Muscle of leg (tissue), 11 donors: ENCODE measurements around the gene SOD1. TPM values are rescaled to one million over a fixed set of nuclear protein-coding genes. Genes with fewer than 3 reads are reported as not detected.

ENCODE experiments used
- DNase-seq: peaks from one replicate; pipeline ENCODE4 v3.0.0; 2013
- H3K27ac ChIP-seq: one replicate; pipeline ENCODE4 v1.5.1; 2013; ENCODE audit warnings: mild to moderate bottlenecking, low read length, control low read depth
- H3K27me3 ChIP-seq: one replicate; pipeline ENCODE4 v1.6.1; 2013; ENCODE audit warnings: low read length; ENCODE audit not compliant: control insufficient read depth, insufficient read depth
- H3K36me3 ChIP-seq: one replicate; pipeline ENCODE4 v1.6.1; 2013; ENCODE audit warnings: low read length; ENCODE audit not compliant: control insufficient read depth, insufficient read depth
- H3K4me1 ChIP-seq: one replicate; pipeline ENCODE4 v1.6.1; 2013; ENCODE audit warnings: low read length; ENCODE audit not compliant: control insufficient read depth, insufficient read depth
- H3K4me3 ChIP-seq: one replicate; pipeline ENCODE4 v1.5.1; 2013; ENCODE audit warnings: low read length, control low read depth
- H3K9me3 ChIP-seq: replicated peaks from 2 replicates; pipeline ENCODE4 v1.6.1; 2013; ENCODE audit warnings: low read depth, low read length; ENCODE audit not compliant: control insufficient read depth
- WGBS: methylation state at CpG from one replicate; pipeline ENCODE4 v1.1.5; 2013; ENCODE audit warnings: missing lambda C conversion rate; ENCODE audit not compliant: insufficient coverage; 5-methylcytosine and 5-hydroxymethylcytosine counted together
- polyA plus RNA-seq, 8 donors: library from polyadenylated mRNA; unstranded; fragments of 120-200 nt; gene quantifications; one replicate each; pipeline versions ENCODE4 v1.2.1 to v1.2.3, GENCODE V29; 2013; ENCODE audit warnings: inconsistent platforms in 1 of 8, low replicate concordance in 1 of 8; ENCODE audit not compliant: insufficient read length in 8 of 8, insufficient read depth in 1 of 8
- total RNA-seq: library from RNA; stranded (reverse); fragments of 120-200 nt; gene quantifications from one replicate; pipeline ENCODE4 v1.2.4, GENCODE V29; 2013

The SOD1 gene
- total and polyA plus RNA-seq, 9 donors, result 112 to 169 (median 130) TPM

- no peaks in the 10 kb centered on the region for H3K27me3 ChIP-seq
- H3K4me1 ChIP-seq, result no peaks in the 10 kb centered on the region
- WGBS, result no CpG with 5 or more reads among the region's 6 CpGs
- H3K4me3 ChIP-seq, result no peak overlapping the region
- H3K36me3 ChIP-seq, result peaks cover 31% of the 10 kb centered on the region
- no peaks in the 10 kb centered on the region for H3K9me3 ChIP-seq
- H3K27ac ChIP-seq, result no peak overlapping the region
- no peak for DNase-seq
Observed at GRCh38 chr21:31696424-31696823, 36.9 kb downstream of the SOD1 start.

GRCh38 chr21:31698461-31698860 is 39.0 kb downstream of the SOD1 start:
- H3K4me1 ChIP-seq, result no peaks in the 10 kb centered on the region
- no peak overlapping the region for H3K4me3 ChIP-seq
- no peaks in the 10 kb centered on the region for H3K9me3 ChIP-seq
- H3K36me3 ChIP-seq, result peaks cover 31% of the 10 kb centered on the region
- H3K27me3 ChIP-seq, result no peaks in the 10 kb centered on the region
- H3K27ac ChIP-seq, result no peak overlapping the region
- no peak for DNase-seq

- no peak for DNase-seq
- no peak overlapping the region for H3K4me3 ChIP-seq
- H3K27ac ChIP-seq, result no peak overlapping the region
- no peaks in the 10 kb centered on the region for H3K9me3 ChIP-seq
- peaks cover 27% of the 10 kb centered on the region for H3K36me3 ChIP-seq
- H3K4me1 ChIP-seq, result no peaks in the 10 kb centered on the region
- 100% methylated on average over 2 of the region's 3 CpGs for WGBS
- H3K27me3 ChIP-seq, result no peaks in the 10 kb centered on the region
Observed at GRCh38 chr21:31700040-31700439, 40.5 kb downstream of the SOD1 start.

GRCh38 chr21:31706562-31706961 is 47.1 kb downstream of the SOD1 start:
- H3K4me1 ChIP-seq, result no peaks in the 10 kb centered on the region
- H3K27me3 ChIP-seq, result no peaks in the 10 kb centered on the region
- H3K4me3 ChIP-seq, result no peak overlapping the region
- no peak overlapping the region for H3K27ac ChIP-seq
- no peak for DNase-seq
- H3K36me3 ChIP-seq, result peaks cover 4% of the 10 kb centered on the region
- WGBS, result 94% methylated on average over 2 of the region's 3 CpGs
- no peaks in the 10 kb centered on the region for H3K9me3 ChIP-seq

GRCh38 chr21:31707499-31707898 is 48.0 kb downstream of the SOD1 start:
- no peaks in the 10 kb centered on the region for H3K9me3 ChIP-seq
- no peaks in the 10 kb centered on the region for H3K4me1 ChIP-seq
- H3K27ac ChIP-seq, result no peak overlapping the region
- H3K4me3 ChIP-seq, result no peak overlapping the region
- H3K27me3 ChIP-seq, result no peaks in the 10 kb centered on the region
- H3K36me3 ChIP-seq, result peaks cover 2% of the 10 kb centered on the region
- DNase-seq, result no peak

GRCh38 chr21:31708541-31708940 is 49.0 kb downstream of the SOD1 start:
- no peaks in the 10 kb centered on the region for H3K27me3 ChIP-seq
- H3K4me3 ChIP-seq, result no peak overlapping the region
- DNase-seq, result no peak
- H3K27ac ChIP-seq, result no peak overlapping the region
- peaks cover 2% of the 10 kb centered on the region for H3K36me3 ChIP-seq
- no peaks in the 10 kb centered on the region for H3K9me3 ChIP-seq
- no peaks in the 10 kb centered on the region for H3K4me1 ChIP-seq
- no CpG with 5 or more reads among the region's 1 CpG for WGBS

GRCh38 chr21:31710586-31710985 is 51.1 kb downstream of the SOD1 start:
- Histone ChIP-seq H3K27me3 (no peaks in the 10 kb centered on the region), H3K9me3 (no peaks in the 10 kb centered on the region), H3K36me3 (peaks cover 2% of the 10 kb centered on the region), H3K4me1 (no peaks in the 10 kb centered on the region), H3K27ac (no peak overlapping the region), H3K4me3 (no peak overlapping the region)
- DNase-seq, result no peak
- no CpG with 5 or more reads among the region's 1 CpG for WGBS

- no peak overlapping the region for H3K27ac ChIP-seq
- WGBS, result no CpG with 5 or more reads among the region's 1 CpG
- no peaks in the 10 kb centered on the region for H3K27me3 ChIP-seq
- H3K4me3 ChIP-seq, result no peak overlapping the region
- no peaks in the 10 kb centered on the region for H3K4me1 ChIP-seq
- H3K36me3 ChIP-seq, result no peaks in the 10 kb centered on the region
- DNase-seq, result no peak
- H3K9me3 ChIP-seq, result no peaks in the 10 kb centered on the region
Observed at GRCh38 chr21:31711326-31711725, 51.8 kb downstream of the SOD1 start.

GRCh38 chr21:31711745-31712285 is 52.3 kb downstream of the SOD1 start:
- Histone ChIP-seq H3K27ac (no peak overlapping the region), H3K36me3 (no peaks in the 10 kb centered on the region), H3K4me1 (no peaks in the 10 kb centered on the region), H3K4me3 (no peak overlapping the region), H3K9me3 (no peaks in the 10 kb centered on the region), H3K27me3 (no peaks in the 10 kb centered on the region)
- no peak for DNase-seq
- WGBS, result no CpG with 5 or more reads among the region's 1 CpG

GRCh38 chr21:31713115-31713514 is 53.6 kb downstream of the SOD1 start:
- WGBS, result no CpG with 5 or more reads among the region's 3 CpGs
- Histone ChIP-seq H3K36me3 (no peaks in the 10 kb centered on the region), H3K4me1 (no peaks in the 10 kb centered on the region), H3K4me3 (no peak overlapping the region), H3K27ac (no peak overlapping the region), H3K27me3 (no peaks in the 10 kb centered on the region), H3K9me3 (no peaks in the 10 kb centered on the region)
- no peak for DNase-seq
